Adrenal gland (tissue), 5 donors: Measurements from ENCODE around the gene ASPHD1.
"Not testable (repeated sequence)": the region's sequence is repeated elsewhere in the genome, so short reads cannot be mapped to it uniquely, and the experiment has no call there.

Experiments
- POLR2A ChIP-seq, 2 donors: fragments of 450-650 bp; IDR thresholded peaks; one replicate each; pipeline ENCODE4 v1.6.1; 2017; ENCODE audit warnings: antibody characterized with exemption in 2 of 2, mild to moderate bottlenecking in 2 of 2, moderate library complexity in 1 of 2
- TF ChIP-seq, protein P1 (sequence below), 6 experiments: fragments of 450-650 bp in 4 of 6; fragments of 200-600 bp in 2 of 6; sonication (generic) in 1 of 6; IDR thresholded peaks; 1 replicate in 5 of 6; 2 replicates in 1 of 6; pipeline versions ENCODE4 v1.5.1 to v1.8.0; 2016 to 2021; ENCODE audit warnings: antibody characterized with exemption in 6 of 6, mild to moderate bottlenecking in 2 of 6, moderate library complexity in 1 of 6
- donor health status: DM: no; HTN: no; CAD: no.

DNA sequence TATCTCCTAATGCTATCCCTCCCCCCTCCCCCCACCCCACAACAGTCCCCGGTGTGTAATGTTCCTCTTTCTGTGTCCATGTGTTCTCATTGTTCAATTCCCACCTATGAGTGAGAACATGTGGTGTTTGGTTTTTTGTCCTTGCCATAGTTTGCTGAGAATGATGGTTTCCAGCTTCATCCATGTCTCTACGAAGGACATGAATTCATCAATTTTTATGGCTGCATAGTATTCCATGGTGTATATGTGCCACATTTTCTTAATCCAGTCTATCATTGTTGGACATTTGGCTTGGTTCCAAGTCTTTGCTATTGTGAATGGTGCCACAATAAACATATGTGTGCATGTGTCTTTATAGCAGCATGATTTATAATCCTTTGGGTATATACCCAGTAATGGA, 31.5 kb downstream of the ASPHD1 start:
- not testable (repeated sequence) for TF ChIP-seq POLR2A (IDR thresholded peaks at IDR 0.05)
- TF ChIP-seq, protein P1, sequence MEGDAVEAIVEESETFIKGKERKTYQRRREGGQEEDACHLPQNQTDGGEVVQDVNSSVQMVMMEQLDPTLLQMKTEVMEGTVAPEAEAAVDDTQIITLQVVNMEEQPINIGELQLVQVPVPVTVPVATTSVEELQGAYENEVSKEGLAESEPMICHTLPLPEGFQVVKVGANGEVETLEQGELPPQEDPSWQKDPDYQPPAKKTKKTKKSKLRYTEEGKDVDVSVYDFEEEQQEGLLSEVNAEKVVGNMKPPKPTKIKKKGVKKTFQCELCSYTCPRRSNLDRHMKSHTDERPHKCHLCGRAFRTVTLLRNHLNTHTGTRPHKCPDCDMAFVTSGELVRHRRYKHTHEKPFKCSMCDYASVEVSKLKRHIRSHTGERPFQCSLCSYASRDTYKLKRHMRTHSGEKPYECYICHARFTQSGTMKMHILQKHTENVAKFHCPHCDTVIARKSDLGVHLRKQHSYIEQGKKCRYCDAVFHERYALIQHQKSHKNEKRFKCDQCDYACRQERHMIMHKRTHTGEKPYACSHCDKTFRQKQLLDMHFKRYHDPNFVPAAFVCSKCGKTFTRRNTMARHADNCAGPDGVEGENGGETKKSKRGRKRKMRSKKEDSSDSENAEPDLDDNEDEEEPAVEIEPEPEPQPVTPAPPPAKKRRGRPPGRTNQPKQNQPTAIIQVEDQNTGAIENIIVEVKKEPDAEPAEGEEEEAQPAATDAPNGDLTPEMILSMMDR (IDR thresholded peaks at IDR 0.05), result not testable (repeated sequence)
